ENCODE results near the gene CNOT4. TPM values are rescaled to one million over a fixed set of nuclear protein-coding genes. Genes with fewer than 3 reads are reported as not detected.

The CNOT4 gene
- total RNA-seq, 2 experiments from 2014 or later = 16.9 to 19.7 TPM

Other genes starting within 250 kb of the CNOT4 start
- 100 to 1,000 TPM; 127 to 142 TPM for gene NUP205, start 47.8 kb upstream of the CNOT4 start, total RNA-seq
- 10 to 100 TPM; 24.2 to 26.4 TPM for gene STMP1, start 152.4 kb upstream of the CNOT4 start, total RNA-seq
- not detected for gene SLC13A4, start 218.1 kb upstream of the CNOT4 start, total RNA-seq
- not detected for gene FAM180A, start 238.7 kb upstream of the CNOT4 start, total RNA-seq